GM19372 (cell line): ENCODE results near the gene ARPC5.

Experiments used
- ATAC-seq: cut with Tn5 transposase; IDR thresholded peaks from one replicate; pipeline ENCODE4 v1.9.1; 2021; ENCODE audit warnings: mild to moderate bottlenecking, low read depth, moderate library complexity; ENCODE audit not compliant: unreplicated experiment

ARPC5 gene

GRCh38 chr1:183589384-183589783 lies 46.2 kb downstream of the ARPC5 start:
- ATAC-seq = no peak

GRCh38 chr1:183588827-183589226 lies 46.8 kb downstream of the ARPC5 start:
- ATAC-seq = no peak

GRCh38 chr1:183586926-183587325 lies 48.7 kb downstream of the ARPC5 start:
- ATAC-seq = no peak

- no peak for ATAC-seq
These were observed 49.1 kb downstream of the ARPC5 start for GRCh38 chr1:183586455-183586854.

- no peak for ATAC-seq
These were observed 50.5 kb downstream of the ARPC5 start for GRCh38 chr1:183585038-183585437.

GRCh38 chr1:183584147-183584546 lies 51.4 kb downstream of the ARPC5 start:
- ATAC-seq = no peak

GRCh38 chr1:183583466-183583865 lies 52.1 kb downstream of the ARPC5 start:
- no peak for ATAC-seq

- no peak for ATAC-seq
These were observed 53.4 kb downstream of the ARPC5 start for GRCh38 chr1:183582021-183582713.

GRCh38 chr1:183580281-183580682 lies 55.3 kb downstream of the ARPC5 start:
- no peak for ATAC-seq

GRCh38 chr1:183578856-183579255 lies 56.7 kb downstream of the ARPC5 start:
- ATAC-seq = no peak

- ATAC-seq = no peak
These were observed 57.6 kb downstream of the ARPC5 start for GRCh38 chr1:183577897-183578465.

GRCh38 chr1:183576537-183576936 lies 59.0 kb downstream of the ARPC5 start:
- ATAC-seq = no peak

- ATAC-seq = no peak
These were observed 60.0 kb downstream of the ARPC5 start for GRCh38 chr1:183575606-183576005.

GRCh38 chr1:183572721-183573120 lies 62.9 kb downstream of the ARPC5 start:
- no peak for ATAC-seq

GRCh38 chr1:183571678-183572268 lies 63.8 kb downstream of the ARPC5 start:
- no peak for ATAC-seq
